ENCODE measurements around the gene LRP1B.

The LRP1B gene

GRCh38 chr2:142041996-142042395 lies 88.8 kb downstream of the LRP1B start:
- Mint-ChIP-seq H3K9me3 (peaks cover 9% of the 10 kb centered on the region), H3K4me3 (no peak overlapping the region), H3K4me1 (no peaks in the 10 kb centered on the region), H3K27ac (no peak overlapping the region), H3K27me3 (no peaks in the 10 kb centered on the region), H3K36me3 (no peaks in the 10 kb centered on the region)
- no peak for DNase-seq
- CTCF ChIA-PET: no interaction called here

DNA sequence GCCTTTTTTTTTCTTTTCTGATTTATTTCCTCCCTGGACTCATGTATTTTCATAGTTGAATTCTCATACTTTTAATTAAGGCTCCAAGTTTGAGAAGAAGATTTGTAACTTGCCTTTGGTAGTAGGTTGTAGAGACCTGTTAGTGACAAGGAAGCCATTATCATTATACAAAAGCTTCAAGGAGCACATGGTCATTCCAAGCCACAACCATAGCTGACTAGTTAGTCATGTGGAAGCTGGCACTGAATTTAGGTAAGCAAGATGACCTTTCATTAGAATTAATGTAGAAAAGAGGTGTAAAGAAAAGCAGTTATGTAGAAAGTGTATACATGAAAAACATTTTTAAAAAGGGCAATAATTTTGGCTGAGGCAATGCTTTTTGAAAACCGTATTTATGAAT lies 89.7 kb downstream of the LRP1B start:
- Mint-ChIP-seq H3K27ac (no peak overlapping the region), H3K9me3 (peaks cover 8% of the 10 kb centered on the region), H3K4me3 (no peak overlapping the region), H3K4me1 (no peaks in the 10 kb centered on the region), H3K36me3 (no peaks in the 10 kb centered on the region), H3K27me3 (no peaks in the 10 kb centered on the region)
- CTCF ChIA-PET: no interaction called here
- no peak for DNase-seq

DNA sequence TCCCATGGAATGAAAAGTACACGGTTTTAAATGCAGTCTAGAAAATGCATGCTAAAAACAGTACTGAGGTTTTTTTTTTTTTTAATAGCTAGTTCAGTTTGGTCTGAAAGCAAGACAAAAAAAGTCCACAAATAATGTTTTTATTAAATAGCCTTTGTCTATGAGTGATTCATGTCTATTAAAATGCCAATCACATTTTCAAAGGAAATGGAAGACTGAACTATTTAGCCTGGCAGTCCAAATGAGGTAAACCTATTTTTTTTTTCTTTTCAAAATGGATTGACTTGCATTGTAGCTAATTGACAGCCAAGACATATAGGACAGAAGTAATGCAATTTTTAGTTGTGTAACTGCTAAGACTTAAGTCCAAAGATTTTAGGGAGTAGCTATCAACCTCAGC lies 90.3 kb downstream of the LRP1B start:
- no peak overlapping the region for H3K4me3 Mint-ChIP-seq

GRCh38 chr2:142038826-142039225 lies 92.0 kb downstream of the LRP1B start:
- no peak overlapping the region for H3K4me3 Mint-ChIP-seq
- no peaks in the 10 kb centered on the region for H3K4me1 Mint-ChIP-seq
- peaks cover 8% of the 10 kb centered on the region for H3K9me3 Mint-ChIP-seq
- no peak for DNase-seq
- no peaks in the 10 kb centered on the region for H3K36me3 Mint-ChIP-seq
- CTCF ChIA-PET: no interaction called here
- H3K27ac Mint-ChIP-seq: no peak overlapping the region
- no peaks in the 10 kb centered on the region for H3K27me3 Mint-ChIP-seq

More for the DNA sequence above, 90.3 kb downstream of the LRP1B start:
- CTCF ChIA-PET: no interaction called here
- DNase-seq: no peak
- Mint-ChIP-seq H3K4me1 (no peaks in the 10 kb centered on the region), H3K27me3 (no peaks in the 10 kb centered on the region), H3K9me3 (peaks cover 8% of the 10 kb centered on the region), H3K27ac (no peak overlapping the region), H3K36me3 (no peaks in the 10 kb centered on the region)

GRCh38 chr2:142037744-142038143 lies 93.1 kb downstream of the LRP1B start:
- H3K36me3 Mint-ChIP-seq: no peaks in the 10 kb centered on the region
- DNase-seq: no peak
- no peaks in the 10 kb centered on the region for H3K27me3 Mint-ChIP-seq
- H3K4me3 Mint-ChIP-seq: no peak overlapping the region
- H3K27ac Mint-ChIP-seq: no peak overlapping the region
- no peaks in the 10 kb centered on the region for H3K4me1 Mint-ChIP-seq
- CTCF ChIA-PET: no interaction called here
- peaks cover 8% of the 10 kb centered on the region for H3K9me3 Mint-ChIP-seq

GRCh38 chr2:142037066-142037465 lies 93.8 kb downstream of the LRP1B start:
- CTCF ChIA-PET: no interaction called here
- Mint-ChIP-seq H3K4me3 (no peak overlapping the region), H3K27me3 (no peaks in the 10 kb centered on the region), H3K36me3 (no peaks in the 10 kb centered on the region), H3K9me3 (peaks cover 8% of the 10 kb centered on the region), H3K27ac (no peak overlapping the region), H3K4me1 (no peaks in the 10 kb centered on the region)
- no peak for DNase-seq

GRCh38 chr2:142033393-142033792 lies 97.4 kb downstream of the LRP1B start:
- CTCF ChIA-PET: no interaction called here
- Mint-ChIP-seq H3K27ac (no peak overlapping the region), H3K4me1 (no peaks in the 10 kb centered on the region), H3K9me3 (no peaks in the 10 kb centered on the region), H3K36me3 (no peaks in the 10 kb centered on the region), H3K27me3 (no peaks in the 10 kb centered on the region), H3K4me3 (no peak overlapping the region)
- DNase-seq: no peak

DNA sequence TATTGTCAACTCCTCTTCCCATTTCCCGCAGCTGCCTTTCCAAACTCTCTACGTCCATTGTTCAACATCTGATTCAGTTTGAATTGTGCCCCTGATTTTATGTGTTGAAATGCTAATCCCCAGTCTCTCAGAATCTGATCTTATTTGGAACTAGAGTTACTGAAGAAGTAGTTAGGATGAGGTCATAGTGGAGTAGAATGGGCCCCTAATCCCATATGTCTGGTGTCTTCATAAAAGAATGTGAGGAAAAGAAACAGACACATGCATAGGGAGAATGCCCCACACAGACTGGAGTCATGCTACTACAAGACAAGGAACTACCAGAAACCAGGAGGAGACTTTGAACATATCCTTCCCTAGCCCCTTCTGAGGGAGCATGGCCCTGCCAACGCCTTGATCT lies 99.2 kb downstream of the LRP1B start:
- Mint-ChIP-seq H3K27me3 (no peaks in the 10 kb centered on the region), H3K4me3 (no peak overlapping the region), H3K9me3 (no peaks in the 10 kb centered on the region), H3K27ac (no peak overlapping the region), H3K4me1 (no peaks in the 10 kb centered on the region), H3K36me3 (no peaks in the 10 kb centered on the region)
- CTCF ChIA-PET: no interaction called here
- DNase-seq: no peak

DNA sequence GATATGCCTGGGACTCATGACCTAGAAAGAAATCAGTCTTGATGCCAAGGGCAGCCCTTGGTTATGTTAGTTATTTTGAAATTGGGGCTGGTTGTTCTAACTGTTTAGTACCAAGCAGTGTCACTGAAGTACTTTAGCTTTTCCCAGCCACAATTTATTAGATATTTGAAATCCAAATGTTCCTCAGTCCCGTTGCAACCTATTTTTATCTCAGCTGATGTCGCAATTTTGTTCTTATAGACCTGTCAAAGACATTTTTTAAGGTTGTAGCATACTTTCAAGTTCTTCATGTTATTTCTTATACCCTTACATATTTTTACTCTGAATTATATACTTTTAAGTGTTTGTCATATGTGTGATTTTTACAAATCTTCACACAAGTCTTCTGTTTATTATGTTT lies 100.1 kb downstream of the LRP1B start:
- Mint-ChIP-seq H3K4me1 (no peaks in the 10 kb centered on the region), H3K4me3 (no peak overlapping the region), H3K27ac (no peak overlapping the region), H3K9me3 (no peaks in the 10 kb centered on the region), H3K36me3 (no peaks in the 10 kb centered on the region), H3K27me3 (no peaks in the 10 kb centered on the region)
- DNase-seq: no peak
- CTCF ChIA-PET: no interaction called here

GRCh38 chr2:142029974-142030373 lies 100.8 kb downstream of the LRP1B start:
- no peak overlapping the region for H3K27ac Mint-ChIP-seq
- no peaks in the 10 kb centered on the region for H3K9me3 Mint-ChIP-seq
- H3K4me1 Mint-ChIP-seq: no peaks in the 10 kb centered on the region
- H3K36me3 Mint-ChIP-seq: no peaks in the 10 kb centered on the region
- no peak for DNase-seq
- CTCF ChIA-PET: no interaction called here
- H3K4me3 Mint-ChIP-seq: no peak overlapping the region
- H3K27me3 Mint-ChIP-seq: no peaks in the 10 kb centered on the region

DNA sequence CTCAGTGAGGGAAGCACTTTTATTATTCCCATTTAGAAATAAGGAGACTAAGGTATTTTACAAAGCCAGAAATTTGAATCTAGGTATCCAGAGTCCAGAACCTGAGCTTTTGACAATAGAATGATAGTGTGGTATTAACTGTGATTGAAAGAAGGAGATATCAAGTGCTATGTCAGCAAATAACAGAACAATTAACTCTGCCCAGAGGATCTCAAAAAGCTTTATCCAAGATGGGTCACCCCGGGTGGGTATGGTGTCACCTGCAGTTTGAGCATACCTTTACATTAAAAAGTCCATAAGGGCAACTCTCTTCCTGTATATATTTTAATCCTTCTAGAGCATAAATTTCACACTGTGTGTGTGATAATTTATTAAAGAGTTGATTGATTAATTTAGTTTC lies 105.4 kb downstream of the LRP1B start:
- no peak overlapping the region for H3K4me3 Mint-ChIP-seq
- no peak overlapping the region for H3K27ac Mint-ChIP-seq
- H3K9me3 Mint-ChIP-seq: no peaks in the 10 kb centered on the region
- CTCF ChIA-PET: no interaction called here
- no peaks in the 10 kb centered on the region for H3K36me3 Mint-ChIP-seq
- no peaks in the 10 kb centered on the region for H3K4me1 Mint-ChIP-seq
- no peaks in the 10 kb centered on the region for H3K27me3 Mint-ChIP-seq
- no peak for DNase-seq

DNA sequence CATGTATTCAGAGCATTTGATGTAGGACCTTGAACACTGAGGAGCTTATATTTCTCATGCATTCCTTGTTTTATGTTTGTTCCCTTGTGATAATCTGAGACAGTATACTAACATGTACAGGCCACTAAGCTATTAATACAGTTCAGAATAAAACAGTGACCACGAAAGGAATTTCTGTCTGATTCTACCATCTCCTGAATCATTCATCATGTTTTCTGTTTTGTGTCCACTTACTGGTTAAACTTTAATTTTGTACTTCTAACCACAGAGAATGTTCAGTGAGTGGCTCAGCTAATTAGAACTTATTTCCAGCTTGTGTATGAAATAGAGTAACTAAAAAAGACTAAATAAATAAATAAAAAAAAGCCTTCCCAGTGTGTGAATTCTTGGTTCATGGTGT lies 110.4 kb downstream of the LRP1B start:
- CTCF ChIA-PET: no interaction called here
- Mint-ChIP-seq H3K4me3 (no peak overlapping the region), H3K4me1 (no peaks in the 10 kb centered on the region), H3K36me3 (no peaks in the 10 kb centered on the region), H3K9me3 (peaks cover 5% of the 10 kb centered on the region), H3K27ac (no peak overlapping the region), H3K27me3 (no peaks in the 10 kb centered on the region)
- DNase-seq: no peak

DNA sequence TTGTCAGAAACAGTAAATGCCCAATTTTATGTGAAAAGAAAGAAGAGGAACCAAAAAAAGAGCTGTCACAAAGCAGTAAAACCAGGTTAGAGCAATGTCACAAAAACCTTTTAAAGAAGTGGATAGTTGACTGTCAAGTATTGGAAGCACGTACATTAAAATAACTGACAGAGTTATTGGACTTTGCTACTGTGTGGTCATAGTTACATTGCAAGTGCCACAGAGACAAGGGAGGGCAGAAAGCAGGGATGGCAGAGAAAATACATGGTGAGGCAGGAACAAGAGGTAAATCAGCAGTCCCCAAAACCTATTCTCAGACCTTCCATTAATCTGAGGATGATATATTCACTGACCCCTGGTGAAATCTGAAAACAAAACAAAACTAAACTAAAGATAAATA lies 116.3 kb downstream of the LRP1B start:
- H3K4me1 Mint-ChIP-seq: no peaks in the 10 kb centered on the region
- no peak overlapping the region for H3K4me3 Mint-ChIP-seq
- H3K27ac Mint-ChIP-seq: no peak overlapping the region
- H3K27me3 Mint-ChIP-seq: no peaks in the 10 kb centered on the region
- peaks cover 9% of the 10 kb centered on the region for H3K9me3 Mint-ChIP-seq
- CTCF ChIA-PET: no interaction called here
- no peak for DNase-seq
- H3K36me3 Mint-ChIP-seq: no peaks in the 10 kb centered on the region

DNA sequence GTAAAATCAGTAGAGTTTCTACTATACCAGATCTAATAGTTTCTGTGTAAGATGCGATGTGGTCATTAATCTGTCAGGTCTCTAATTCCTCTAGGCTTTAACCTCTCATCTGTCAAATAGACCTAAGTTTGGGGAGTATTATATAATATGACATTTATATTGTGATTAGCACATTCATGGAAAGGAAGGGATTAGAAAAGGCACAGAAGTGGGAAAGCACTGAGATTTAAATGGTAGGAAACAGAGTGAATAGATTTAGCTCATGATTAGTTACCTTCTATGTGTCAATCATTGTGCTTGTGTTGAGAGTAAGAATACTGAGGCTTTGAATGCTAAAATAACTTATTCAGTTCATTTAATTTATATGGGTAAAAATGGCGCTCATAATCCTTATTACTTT lies 118.0 kb downstream of the LRP1B start:
- peaks cover 9% of the 10 kb centered on the region for H3K9me3 Mint-ChIP-seq

DNA sequence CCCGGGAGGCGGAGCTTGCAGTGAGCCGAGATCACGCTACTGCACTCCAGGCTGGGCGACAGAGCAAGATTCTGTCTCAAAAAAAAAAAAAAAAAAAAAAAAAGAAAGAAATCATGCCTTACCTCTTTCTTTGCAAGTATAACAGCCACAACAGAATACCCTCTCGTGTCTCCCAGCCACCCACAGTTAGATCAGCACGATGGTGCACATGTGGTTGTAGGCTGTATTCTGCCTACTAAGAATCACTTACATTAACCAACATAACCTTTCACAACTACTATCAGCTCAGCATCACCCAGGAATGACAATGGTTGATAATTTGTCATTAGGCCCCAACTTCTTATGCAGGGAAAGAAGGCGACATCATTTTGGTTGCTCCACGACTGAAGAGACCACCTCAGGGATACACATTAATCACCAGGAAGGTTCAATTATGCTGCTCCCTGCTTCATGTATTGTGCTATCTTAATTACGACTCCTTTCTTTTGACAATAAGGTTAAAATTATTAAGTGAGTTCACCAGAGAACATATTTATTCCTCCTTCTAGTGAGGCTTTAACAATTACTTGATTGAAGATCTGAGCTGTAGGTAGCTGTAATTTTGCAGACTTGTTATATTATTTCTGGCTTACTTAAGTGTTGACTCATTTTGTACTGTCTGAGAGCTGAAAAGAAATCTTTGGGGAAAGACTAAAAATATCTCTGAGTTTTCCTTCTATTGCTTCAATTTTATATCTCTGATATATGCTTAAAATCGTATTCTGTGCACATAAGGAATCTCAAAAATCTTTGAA lies 120.1 kb downstream of the LRP1B start:
- H3K36me3 Mint-ChIP-seq: no peaks in the 10 kb centered on the region
- H3K27ac Mint-ChIP-seq: no peak overlapping the region
- peaks cover 4% of the 10 kb centered on the region for H3K9me3 Mint-ChIP-seq
- CTCF ChIA-PET: no interaction called here
- H3K4me1 Mint-ChIP-seq: no peaks in the 10 kb centered on the region
- no peaks in the 10 kb centered on the region for H3K27me3 Mint-ChIP-seq
- no peak overlapping the region for H3K4me3 Mint-ChIP-seq
- DNase-seq: no peak

More for the DNA sequence above, 118.0 kb downstream of the LRP1B start:
- Mint-ChIP-seq H3K4me3 (no peak overlapping the region), H3K27ac (no peak overlapping the region), H3K36me3 (no peaks in the 10 kb centered on the region), H3K4me1 (no peaks in the 10 kb centered on the region), H3K27me3 (no peaks in the 10 kb centered on the region)
- CTCF ChIA-PET: no interaction called here
- DNase-seq: no peak

All from activated naive CD4-positive, alpha-beta T cell treated with anti-CD3 and anti-CD28 coated beads, Interleukin-2, amount 10 ng/mL, durations not matched to agents 7 days and 5 days (primary cell).